GM21526 (cell line): ENCODE measurements around the gene PRDX1.

Source experiments
- ATAC-seq: cut with Tn5 transposase; IDR thresholded peaks from one replicate; pipeline ENCODE4 v1.9.1; 2021; ENCODE audit warnings: moderate library complexity; ENCODE audit not compliant: unreplicated experiment, low FRiP score

Gene PRDX1

GRCh38 chr1:45521413-45522323 is at the start of gene PRDX1:
TSS of gene PRDX1 (minus strand) at chr1:45521884. CDS start at chr1:45519043, 2,841 bp downstream.
- ATAC-seq, result peak; percentile 62

GRCh38 chr1:45570631-45571030 is 48.9 kb upstream of the PRDX1 start:
- ATAC-seq, result no peak

GRCh38 chr1:45569962-45570581 is 48.4 kb upstream of the PRDX1 start:
- no peak for ATAC-seq

- ATAC-seq, result no peak
Observed at GRCh38 chr1:45569571-45569961, 47.9 kb upstream of the PRDX1 start.

GRCh38 chr1:45568421-45568820 is 46.7 kb upstream of the PRDX1 start:
- ATAC-seq, result no peak

- no peak for ATAC-seq
Observed at GRCh38 chr1:45567911-45568310, 46.2 kb upstream of the PRDX1 start.

- no peak for ATAC-seq
Observed at GRCh38 chr1:45566722-45567121, 45.0 kb upstream of the PRDX1 start.

GRCh38 chr1:45563843-45564242 is 42.2 kb upstream of the PRDX1 start:
- ATAC-seq, result no peak

GRCh38 chr1:45557422-45557944 is 35.8 kb upstream of the PRDX1 start:
- ATAC-seq, result no peak

- no peak for ATAC-seq
Observed at GRCh38 chr1:45554198-45554597, 32.5 kb upstream of the PRDX1 start.

- no peak for ATAC-seq
Observed at GRCh38 chr1:45552331-45552730, 30.6 kb upstream of the PRDX1 start.

- no peak for ATAC-seq
Observed at GRCh38 chr1:45551684-45552083, 30.0 kb upstream of the PRDX1 start.

- ATAC-seq, result peak; percentile 60
Observed at GRCh38 chr1:45550401-45551351, 29.0 kb upstream of the PRDX1 start, which contains the start of gene AKR1A1. TSS of gene AKR1A1 (plus strand) at chr1:45550826. CDS start at chr1:45561795, 10,969 bp downstream.

- no peak for ATAC-seq
Observed at GRCh38 chr1:45545553-45546310, 24.0 kb upstream of the PRDX1 start.

- no peak for ATAC-seq
Observed at GRCh38 chr1:45545019-45545493, 23.4 kb upstream of the PRDX1 start.

- no peak for ATAC-seq
Observed at GRCh38 chr1:45544530-45544929, 22.8 kb upstream of the PRDX1 start.

- no peak for ATAC-seq
Observed at GRCh38 chr1:45543581-45544417, 22.1 kb upstream of the PRDX1 start.

GRCh38 chr1:45542591-45542990 is 20.9 kb upstream of the PRDX1 start:
- ATAC-seq, result no peak

GRCh38 chr1:45541193-45541592 is 19.5 kb upstream of the PRDX1 start:
- ATAC-seq, result no peak
